ENCODE measurements around the gene DDX54.
"Not testable (repeated sequence)": the region's sequence is repeated elsewhere in the genome, so short reads cannot be mapped to it uniquely, and the experiment has no call there.

Gene DDX54

GRCh38 chr12:113207613-113208040 lies 22.3 kb upstream of the DDX54 start:
- Histone ChIP-seq H3K9ac (ENCODE audit: insufficient read length) (no peak overlapping the region), H3K4me3 (peak overlapping the region; percentile 21; the same call in 1 of the 2 replicates), H3K36me3 (ENCODE audit: insufficient read depth, low read length) (no peaks in the 10 kb centered on the region), H3K9me3 (ENCODE audit: low read depth, low read length) (no peaks in the 10 kb centered on the region), H3K27ac (peak overlapping the region; percentile 77; the same call in 1 of the 2 replicates)
- no peak for DNase-seq (ENCODE audit: low read depth, low spot score)
- no peak for TF ChIP-seq FOXP2 (optimal IDR thresholded peaks at IDR 0.05; ENCODE audit: control extremely low read depth, extremely low read length, insufficient read depth)
- no peak for TF ChIP-seq POLR2AphosphoS5 (IDR thresholded peaks at IDR 0.05; ENCODE audit: borderline replicate concordance, low read depth, low read length)

GRCh38 chr12:113206802-113207201 lies 21.5 kb upstream of the DDX54 start:
- H3K36me3 ChIP-seq (ENCODE audit: insufficient read depth, low read length); H3K9me3 ChIP-seq (ENCODE audit: low read depth, low read length); H3K4me3 ChIP-seq; H3K9ac ChIP-seq (ENCODE audit: insufficient read length); DNase-seq (ENCODE audit: low read depth, low spot score); H3K27ac ChIP-seq: not testable (repeated sequence)

GRCh38 chr12:113204804-113205203 lies 19.5 kb upstream of the DDX54 start:
- Histone ChIP-seq H3K9me3 (ENCODE audit: low read depth, low read length) (no peaks in the 10 kb centered on the region), H3K27ac (peak overlapping the region; percentile 79), H3K9ac (ENCODE audit: insufficient read length) (no peak overlapping the region), H3K36me3 (ENCODE audit: insufficient read depth, low read length) (no peaks in the 10 kb centered on the region), H3K4me3 (no peak overlapping the region)
- no peak for DNase-seq (ENCODE audit: low read depth, low spot score)
- TF ChIP-seq FOXP2 (optimal IDR thresholded peaks at IDR 0.05; ENCODE audit: control extremely low read depth, extremely low read length, insufficient read depth) (no peak), EZH2 (IDR thresholded peaks at IDR 0.05) (no peak), POLR2AphosphoS5 (IDR thresholded peaks at IDR 0.05; ENCODE audit: borderline replicate concordance, low read depth, low read length) (no peak)

GRCh38 chr12:113203852-113204760 lies 18.8 kb upstream of the DDX54 start:
- Histone ChIP-seq H3K4me3 (no peak overlapping the region), H3K9ac (ENCODE audit: insufficient read length) (peak overlapping the region; percentile 32), H3K36me3 (ENCODE audit: insufficient read depth, low read length) (no peaks in the 10 kb centered on the region), H3K9me3 (ENCODE audit: low read depth, low read length) (no peaks in the 10 kb centered on the region), H3K27ac (peak overlapping the region; percentile 79)
- DNase-seq (ENCODE audit: low read depth, low spot score) = no peak
- no peak for TF ChIP-seq EZH2 (IDR thresholded peaks at IDR 0.05)

- DNase-seq (ENCODE audit: low read depth, low spot score) = no peak
- H3K4me3 ChIP-seq = no peak overlapping the region
- no peak overlapping the region for H3K27ac ChIP-seq
Observed at GRCh38 chr12:113202300-113203075, 17.2 kb upstream of the DDX54 start.

GRCh38 chr12:113201187-113202177 lies 16.2 kb upstream of the DDX54 start:
- no peak for DNase-seq (ENCODE audit: low read depth, low spot score)
- H3K4me3 ChIP-seq = no peak overlapping the region
- H3K9ac ChIP-seq (ENCODE audit: insufficient read length) = no peak overlapping the region
- H3K9me3 ChIP-seq (ENCODE audit: low read depth, low read length) = no peaks in the 10 kb centered on the region
- H3K27ac ChIP-seq = no peak overlapping the region
- no peaks in the 10 kb centered on the region for H3K36me3 ChIP-seq (ENCODE audit: insufficient read depth, low read length)
- TF ChIP-seq EZH2 (IDR thresholded peaks at IDR 0.05) (no peak), FOXP2 (optimal IDR thresholded peaks at IDR 0.05; ENCODE audit: control extremely low read depth, extremely low read length, insufficient read depth) (no peak), POLR2AphosphoS5 (IDR thresholded peaks at IDR 0.05; ENCODE audit: borderline replicate concordance, low read depth, low read length) (no peak)

More at GRCh38 chr12:113202300-113203075, 17.2 kb upstream of the DDX54 start:
- H3K9me3 ChIP-seq (ENCODE audit: low read depth, low read length) = no peaks in the 10 kb centered on the region
- no peak overlapping the region for H3K9ac ChIP-seq (ENCODE audit: insufficient read length)
- TF ChIP-seq FOXP2 (optimal IDR thresholded peaks at IDR 0.05; ENCODE audit: control extremely low read depth, extremely low read length, insufficient read depth) = no peak
- H3K36me3 ChIP-seq (ENCODE audit: insufficient read depth, low read length) = no peaks in the 10 kb centered on the region

GRCh38 chr12:113200021-113200797 lies 14.9 kb upstream of the DDX54 start:
- no peak overlapping the region for H3K4me3 ChIP-seq
- DNase-seq (ENCODE audit: low read depth, low spot score) = no peak
- no peaks in the 10 kb centered on the region for H3K9me3 ChIP-seq (ENCODE audit: low read depth, low read length)
- H3K36me3 ChIP-seq (ENCODE audit: insufficient read depth, low read length) = no peaks in the 10 kb centered on the region
- no peak overlapping the region for H3K27ac ChIP-seq
- no peak for TF ChIP-seq EZH2 (IDR thresholded peaks at IDR 0.05)
- no peak for TF ChIP-seq POLR2AphosphoS5 (IDR thresholded peaks at IDR 0.05; ENCODE audit: borderline replicate concordance, low read depth, low read length)
- TF ChIP-seq FOXP2 (optimal IDR thresholded peaks at IDR 0.05; ENCODE audit: control extremely low read depth, extremely low read length, insufficient read depth) = no peak
- no peak overlapping the region for H3K9ac ChIP-seq (ENCODE audit: insufficient read length)

All from SK-N-MC (cell line).